ENCODE data around the gene ZMPSTE24.

DNA sequence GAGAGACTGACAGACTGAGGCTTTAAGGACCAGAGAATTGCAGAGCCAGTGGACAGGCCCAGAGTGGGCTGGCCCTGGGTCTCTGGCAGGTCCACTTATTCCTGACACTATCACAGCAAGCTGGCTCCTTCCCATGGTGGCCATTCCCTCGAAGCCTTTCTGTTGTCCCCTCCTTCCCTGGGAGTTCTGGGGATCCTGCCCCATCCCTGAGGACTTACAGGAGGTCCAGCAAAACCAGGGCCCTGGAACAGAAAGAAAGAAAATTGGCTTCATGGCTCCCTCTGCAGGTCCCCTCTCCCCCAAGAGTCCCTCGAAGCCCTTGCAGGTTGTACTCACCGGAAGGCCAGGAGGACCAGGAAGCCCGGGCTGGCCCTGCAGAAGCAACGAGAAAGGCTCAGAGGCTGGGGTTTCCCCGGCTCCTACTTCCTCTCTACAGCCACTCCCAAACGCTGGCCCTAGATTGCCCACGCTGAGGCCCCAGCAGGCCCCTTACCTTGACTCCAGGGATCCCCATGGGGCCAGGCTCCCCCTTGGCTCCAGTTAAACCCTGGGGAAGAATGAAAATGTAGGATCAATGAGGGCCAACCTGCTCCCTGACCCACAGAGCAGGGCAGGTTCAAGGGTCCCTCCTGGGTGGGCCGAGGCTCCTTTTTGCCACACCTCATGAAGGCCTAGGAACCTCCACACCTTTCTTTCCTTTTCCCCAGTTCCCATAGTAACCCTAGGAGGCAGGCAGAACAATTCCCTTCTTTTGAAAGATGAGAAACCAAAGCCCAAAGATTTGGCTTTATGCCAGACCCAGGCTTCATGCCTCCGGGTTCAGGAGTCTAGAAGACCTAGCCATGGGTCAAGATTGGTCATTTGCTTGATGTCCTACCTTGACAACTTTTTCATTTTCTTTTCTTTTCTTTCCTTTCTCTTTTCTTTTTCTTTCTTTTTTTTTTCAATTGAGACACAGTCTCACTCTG, 54.5 kb downstream of the ZMPSTE24 start:
- TF ChIP-seq, protein P1, sequence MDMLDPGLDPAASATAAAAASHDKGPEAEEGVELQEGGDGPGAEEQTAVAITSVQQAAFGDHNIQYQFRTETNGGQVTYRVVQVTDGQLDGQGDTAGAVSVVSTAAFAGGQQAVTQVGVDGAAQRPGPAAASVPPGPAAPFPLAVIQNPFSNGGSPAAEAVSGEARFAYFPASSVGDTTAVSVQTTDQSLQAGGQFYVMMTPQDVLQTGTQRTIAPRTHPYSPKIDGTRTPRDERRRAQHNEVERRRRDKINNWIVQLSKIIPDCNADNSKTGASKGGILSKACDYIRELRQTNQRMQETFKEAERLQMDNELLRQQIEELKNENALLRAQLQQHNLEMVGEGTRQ (IDR thresholded peaks at IDR 0.05): no peak
- TF ChIP-seq, protein P2, sequence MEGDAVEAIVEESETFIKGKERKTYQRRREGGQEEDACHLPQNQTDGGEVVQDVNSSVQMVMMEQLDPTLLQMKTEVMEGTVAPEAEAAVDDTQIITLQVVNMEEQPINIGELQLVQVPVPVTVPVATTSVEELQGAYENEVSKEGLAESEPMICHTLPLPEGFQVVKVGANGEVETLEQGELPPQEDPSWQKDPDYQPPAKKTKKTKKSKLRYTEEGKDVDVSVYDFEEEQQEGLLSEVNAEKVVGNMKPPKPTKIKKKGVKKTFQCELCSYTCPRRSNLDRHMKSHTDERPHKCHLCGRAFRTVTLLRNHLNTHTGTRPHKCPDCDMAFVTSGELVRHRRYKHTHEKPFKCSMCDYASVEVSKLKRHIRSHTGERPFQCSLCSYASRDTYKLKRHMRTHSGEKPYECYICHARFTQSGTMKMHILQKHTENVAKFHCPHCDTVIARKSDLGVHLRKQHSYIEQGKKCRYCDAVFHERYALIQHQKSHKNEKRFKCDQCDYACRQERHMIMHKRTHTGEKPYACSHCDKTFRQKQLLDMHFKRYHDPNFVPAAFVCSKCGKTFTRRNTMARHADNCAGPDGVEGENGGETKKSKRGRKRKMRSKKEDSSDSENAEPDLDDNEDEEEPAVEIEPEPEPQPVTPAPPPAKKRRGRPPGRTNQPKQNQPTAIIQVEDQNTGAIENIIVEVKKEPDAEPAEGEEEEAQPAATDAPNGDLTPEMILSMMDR (IDR thresholded peaks at IDR 0.05): no peak
- TF ChIP-seq, protein P3, sequence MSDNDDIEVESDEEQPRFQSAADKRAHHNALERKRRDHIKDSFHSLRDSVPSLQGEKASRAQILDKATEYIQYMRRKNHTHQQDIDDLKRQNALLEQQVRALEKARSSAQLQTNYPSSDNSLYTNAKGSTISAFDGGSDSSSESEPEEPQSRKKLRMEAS (IDR thresholded peaks at IDR 0.05): no peak
- TF ChIP-seq BHLHE40 (IDR thresholded peaks at IDR 0.05; ENCODE audit: low read depth, low read length) (no peak), KDM1A (IDR thresholded peaks at IDR 0.05; ENCODE audit: low read depth) (no peak), CHD2 (IDR thresholded peaks at IDR 0.05; ENCODE audit: low read length, partially characterized antibody) (no peak)

All from A549 (cell line).